GM21723 (cell line): ENCODE measurements around the gene EBF3.

Experiments
- ATAC-seq: cut with Tn5 transposase; IDR thresholded peaks from one replicate; pipeline ENCODE4 v1.9.1; 2021; ENCODE audit warnings: mild to moderate bottlenecking, moderate library complexity; ENCODE audit not compliant: unreplicated experiment

Gene EBF3

GRCh38 chr10:129912986-129913695 is 50.9 kb downstream of the EBF3 start:
- ATAC-seq = no peak

- no peak for ATAC-seq
These were observed 51.7 kb downstream of the EBF3 start for GRCh38 chr10:129912166-129912917.

- no peak for ATAC-seq
These were observed 52.5 kb downstream of the EBF3 start for GRCh38 chr10:129911451-129912165.

GRCh38 chr10:129910861-129911260 is 53.2 kb downstream of the EBF3 start:
- no peak for ATAC-seq

- ATAC-seq = no peak
These were observed 54.4 kb downstream of the EBF3 start for GRCh38 chr10:129909531-129910256.

- ATAC-seq = no peak
These were observed 55.0 kb downstream of the EBF3 start for GRCh38 chr10:129909080-129909479.

- no peak for ATAC-seq
These were observed 55.7 kb downstream of the EBF3 start for GRCh38 chr10:129908406-129908805.

- ATAC-seq = no peak
These were observed 58.5 kb downstream of the EBF3 start for GRCh38 chr10:129905553-129905952.

GRCh38 chr10:129904323-129904722 is 59.8 kb downstream of the EBF3 start:
- ATAC-seq = no peak

- no peak for ATAC-seq
These were observed 62.6 kb downstream of the EBF3 start for GRCh38 chr10:129901389-129902006.

GRCh38 chr10:129900825-129901224 is 63.2 kb downstream of the EBF3 start:
- no peak for ATAC-seq

- ATAC-seq = no peak
These were observed 64.6 kb downstream of the EBF3 start for GRCh38 chr10:129899276-129900130.

- no peak for ATAC-seq
These were observed 65.3 kb downstream of the EBF3 start for GRCh38 chr10:129898706-129899268.

- no peak for ATAC-seq
These were observed 66.0 kb downstream of the EBF3 start for GRCh38 chr10:129897871-129898626.

- no peak for ATAC-seq
These were observed 67.2 kb downstream of the EBF3 start for GRCh38 chr10:129896860-129897200.

- no peak for ATAC-seq
These were observed 67.8 kb downstream of the EBF3 start for GRCh38 chr10:129896136-129896859.

- ATAC-seq = no peak
These were observed 68.3 kb downstream of the EBF3 start for GRCh38 chr10:129895811-129896135.

GRCh38 chr10:129894698-129895097 is 69.4 kb downstream of the EBF3 start:
- no peak for ATAC-seq
